Right hindlimb (tissue), 1 donor: ENCODE data around the gene IST1.
"Not testable (repeated sequence)": the region's sequence is repeated elsewhere in the genome, so short reads cannot be mapped to it uniquely, and the experiment has no call there.

Experiments used
- DNase-seq: peaks from one replicate; pipeline ENCODE4 v3.0.0-alpha.2; 2018

The IST1 gene

DNA sequence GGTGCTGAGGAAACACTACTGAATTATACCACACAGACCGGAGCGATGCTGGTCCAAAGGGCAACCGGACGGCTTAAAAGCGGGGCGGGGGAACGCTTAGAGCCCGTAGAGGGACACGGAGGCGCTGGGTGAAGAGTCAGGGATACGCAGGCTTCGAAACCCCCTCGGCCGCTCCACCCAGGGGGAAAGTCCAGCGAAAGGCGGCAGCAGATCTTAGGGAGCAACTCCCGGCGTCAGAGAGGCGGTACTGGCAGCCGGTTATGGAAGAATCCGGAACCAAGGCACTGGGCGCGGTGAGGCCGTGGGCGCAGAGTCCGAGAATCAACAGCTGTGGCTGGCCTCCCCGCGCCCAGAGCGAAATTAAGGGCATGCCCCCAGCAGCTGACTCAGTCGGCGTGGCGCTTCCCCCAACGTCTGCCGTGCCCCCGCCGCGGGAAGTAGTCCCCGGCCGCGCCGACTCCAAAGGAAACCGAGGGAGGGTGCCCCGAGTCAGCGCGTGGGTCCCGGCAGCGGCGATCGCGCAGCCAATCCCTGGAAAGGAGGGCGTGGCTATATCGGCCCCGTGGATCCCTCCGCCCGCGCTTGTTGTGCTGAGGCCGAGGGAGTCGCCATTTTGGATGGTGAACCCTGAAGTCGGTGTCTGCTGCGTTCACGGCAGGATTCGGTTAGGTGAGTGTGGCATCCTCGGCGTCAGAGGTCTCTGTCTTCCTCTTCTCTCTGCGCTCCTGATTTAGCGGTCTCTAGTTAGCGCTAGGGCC, at the start of gene IST1:
TSS of gene IST1 (plus strand) at position 611 of the 758 bp plus-strand sequence. CDS start 20,110 bp downstream, outside the sequence.
- DNase-seq, result peak; percentile 98

DNA sequence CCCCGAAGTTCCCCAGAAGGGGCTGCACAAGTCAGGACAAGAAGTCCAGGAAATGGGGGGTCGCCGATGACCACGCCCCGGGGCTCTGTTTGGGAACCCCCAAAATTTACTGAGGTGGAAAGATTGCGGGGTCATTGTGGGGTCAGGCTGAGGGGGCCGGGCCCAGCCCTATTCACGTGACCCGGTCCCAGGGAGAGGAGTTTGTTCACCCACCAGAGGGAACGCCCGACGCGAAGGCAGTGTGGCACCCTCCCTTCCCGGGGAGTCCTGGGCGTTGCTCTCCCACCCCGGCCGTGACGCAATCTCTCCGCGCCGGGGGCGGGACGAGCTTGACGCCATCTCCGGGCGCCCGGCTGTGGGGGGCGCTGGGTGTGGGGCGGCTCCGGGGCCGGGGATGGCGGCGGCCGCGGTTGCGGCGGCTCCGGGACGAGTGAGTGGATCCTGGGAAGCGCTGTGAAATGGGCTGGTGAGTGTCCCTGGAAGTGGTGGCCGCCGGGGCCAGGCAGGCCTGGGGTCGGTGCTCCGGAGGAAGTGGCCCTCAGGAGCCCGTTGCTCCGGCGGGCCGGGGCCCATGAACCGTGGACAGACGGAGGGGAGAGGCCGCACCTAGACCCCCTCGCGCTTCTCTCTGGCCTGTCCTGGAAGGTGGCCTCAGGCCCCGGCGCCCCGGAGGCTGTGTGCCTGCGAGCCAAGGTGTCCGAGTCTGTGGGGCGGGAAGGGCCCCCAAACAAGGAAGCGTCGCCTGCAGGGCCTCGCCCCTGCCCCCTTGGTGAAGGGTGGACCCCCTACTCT, 49.5 kb upstream of the IST1 start, which contains the start of gene ATXN1L:
TSS of gene ATXN1L (plus strand) at position 338 of the 792 bp plus-strand sequence. CDS start 3,765 bp downstream, outside the sequence.
- peak; percentile 94 for DNase-seq

DNA sequence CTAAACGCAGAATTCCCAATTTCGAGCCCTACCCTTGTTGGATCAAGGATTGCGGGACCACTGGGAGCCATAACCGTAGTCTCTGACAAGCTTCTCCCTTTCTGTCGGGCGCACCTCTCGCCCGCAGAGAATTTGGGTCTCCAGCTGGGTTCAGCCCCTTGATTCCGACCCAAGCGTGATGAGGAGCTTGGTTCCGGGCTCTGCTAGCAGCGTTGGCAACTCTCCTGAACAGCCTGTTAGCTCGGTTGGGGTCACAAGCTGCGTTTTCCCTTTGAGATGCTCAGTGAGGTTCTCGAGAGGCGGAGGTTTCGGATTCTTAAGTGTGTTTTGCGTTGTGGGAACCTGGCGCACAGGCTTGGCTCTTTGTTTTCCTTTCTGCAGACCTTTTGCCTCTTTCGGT, 48.9 kb upstream of the IST1 start:
- DNase-seq, result no peak

- no peak for DNase-seq
Observed at GRCh38 chr16:71847096-71847495, 48.2 kb upstream of the IST1 start.

DNA sequence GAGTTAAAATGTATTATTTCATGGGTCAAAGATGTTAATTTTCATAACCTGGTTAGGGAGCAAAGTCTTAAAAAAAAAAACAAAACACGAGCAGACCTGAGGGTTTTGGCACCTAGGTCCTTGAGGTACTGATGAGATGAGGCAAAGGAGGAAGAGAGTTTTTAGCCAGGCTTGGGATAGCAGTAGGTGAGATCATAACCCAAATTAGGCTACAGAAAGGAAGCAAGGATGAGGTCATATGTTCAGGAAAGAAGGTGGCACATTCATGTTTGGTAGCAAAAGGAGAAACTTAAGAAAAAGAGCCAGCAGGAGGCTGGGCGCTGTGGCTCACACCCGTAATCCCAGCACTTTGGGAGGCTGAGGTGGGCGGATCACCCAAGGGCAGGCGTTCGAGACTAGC, 46.7 kb upstream of the IST1 start:
- DNase-seq, result no peak

DNA sequence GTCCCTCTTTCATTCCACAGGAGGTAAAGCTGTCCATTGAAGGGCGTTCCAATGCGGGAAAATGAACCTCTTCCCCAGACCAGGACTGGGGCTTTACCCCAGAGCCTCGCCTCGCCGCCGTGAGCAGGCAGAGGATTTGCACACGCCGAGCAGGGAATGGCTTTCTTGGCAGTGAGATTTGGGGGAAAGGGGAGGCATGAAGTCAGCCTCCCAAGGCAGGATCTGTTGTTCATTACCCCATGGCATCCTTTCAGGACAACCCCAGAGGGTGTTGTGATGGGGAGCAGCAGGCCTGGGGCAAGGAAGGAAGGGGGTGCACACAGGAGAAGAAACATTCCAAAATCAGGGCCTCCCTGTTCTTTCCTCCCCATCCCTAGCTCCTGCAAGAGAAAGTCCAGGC, 43.6 kb upstream of the IST1 start:
- no peak for DNase-seq

DNA sequence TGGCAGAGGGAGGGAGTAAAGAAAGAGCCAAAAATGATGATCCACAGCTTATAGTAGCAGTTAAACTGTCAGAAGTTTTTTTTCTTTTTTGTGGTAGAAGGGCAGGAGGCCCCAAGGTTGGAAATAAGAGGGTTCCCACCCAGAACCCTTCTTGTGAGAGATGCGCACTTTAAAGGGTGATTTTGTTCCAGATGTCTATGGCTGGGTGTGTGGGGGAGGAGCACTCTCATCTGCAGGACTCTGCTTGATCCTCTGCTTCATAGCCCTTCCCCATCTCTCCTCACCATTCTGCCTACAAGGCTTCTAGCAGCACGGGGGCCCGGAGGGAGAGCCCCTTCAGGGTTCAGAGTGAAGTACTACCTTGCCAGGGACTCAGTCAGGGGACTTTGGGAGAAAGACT, 43.2 kb upstream of the IST1 start:
- DNase-seq, result no peak

DNA sequence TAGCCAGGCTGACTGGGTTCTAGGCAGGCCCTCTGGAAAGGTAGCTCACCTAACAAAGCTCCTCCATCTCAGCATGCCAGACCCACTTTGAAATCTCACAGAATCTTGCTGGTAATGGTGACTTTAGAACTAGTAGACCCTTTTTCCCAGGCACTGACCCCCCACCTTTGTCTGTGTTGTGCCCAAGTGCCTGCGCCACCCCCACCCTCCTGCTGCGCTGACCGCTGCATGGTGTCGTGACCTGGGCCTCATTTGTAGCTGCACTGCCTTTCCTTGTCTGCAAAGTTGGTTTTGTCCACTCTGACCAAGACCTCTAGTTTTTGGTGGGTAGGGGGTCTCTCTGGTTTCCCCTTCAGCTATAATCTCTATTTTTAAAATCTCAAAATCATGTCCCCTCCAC, 42.8 kb upstream of the IST1 start:
- DNase-seq, result no peak

DNA sequence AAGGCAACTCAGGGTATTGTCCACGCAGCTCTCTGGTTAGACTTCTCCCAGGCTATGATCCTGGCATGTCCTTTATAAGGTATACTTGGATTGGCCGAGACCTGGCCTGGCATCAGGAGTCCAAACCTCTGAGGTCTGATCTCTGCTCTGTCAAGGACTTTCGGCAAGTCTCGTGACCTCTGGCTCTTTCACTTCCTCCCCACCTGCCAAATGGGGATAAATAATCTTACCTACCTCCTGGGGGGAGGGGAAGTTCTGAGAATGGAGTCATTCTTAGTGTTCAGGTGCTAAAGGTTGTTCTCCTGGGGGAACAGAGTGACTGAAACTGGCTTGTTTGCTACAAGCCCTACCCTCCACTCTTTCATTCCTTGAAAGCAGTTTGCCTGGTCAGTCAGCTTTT, 41.9 kb upstream of the IST1 start:
- DNase-seq, result no peak

DNA sequence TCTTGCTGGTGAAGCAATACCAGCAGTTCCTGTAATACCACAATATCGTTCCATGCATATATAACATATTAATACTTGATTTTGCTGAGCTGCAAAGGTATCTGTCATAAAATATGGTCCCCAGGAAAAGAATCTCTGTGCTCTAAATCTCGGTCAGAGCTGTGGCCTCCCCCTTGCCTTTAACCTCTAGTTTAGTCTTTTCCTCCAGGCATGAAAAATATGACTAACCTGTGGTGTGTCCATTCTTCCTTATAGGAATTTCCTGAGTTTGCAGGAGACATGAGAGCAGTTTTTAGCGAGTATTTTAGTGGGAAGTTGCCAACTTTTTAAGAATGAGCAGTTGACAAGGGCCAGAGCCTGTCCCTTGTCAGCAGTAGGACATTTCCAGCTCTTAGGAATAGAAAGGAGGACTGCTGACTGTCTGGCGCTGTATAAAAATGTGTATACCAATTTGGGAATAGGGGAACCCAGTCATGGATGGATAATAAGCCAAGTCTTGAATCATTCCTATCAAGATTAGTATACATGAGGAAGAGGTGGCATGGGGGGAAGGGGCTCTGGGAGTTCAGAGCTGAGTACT, 40.9 kb upstream of the IST1 start:
- DNase-seq, result no peak

DNA sequence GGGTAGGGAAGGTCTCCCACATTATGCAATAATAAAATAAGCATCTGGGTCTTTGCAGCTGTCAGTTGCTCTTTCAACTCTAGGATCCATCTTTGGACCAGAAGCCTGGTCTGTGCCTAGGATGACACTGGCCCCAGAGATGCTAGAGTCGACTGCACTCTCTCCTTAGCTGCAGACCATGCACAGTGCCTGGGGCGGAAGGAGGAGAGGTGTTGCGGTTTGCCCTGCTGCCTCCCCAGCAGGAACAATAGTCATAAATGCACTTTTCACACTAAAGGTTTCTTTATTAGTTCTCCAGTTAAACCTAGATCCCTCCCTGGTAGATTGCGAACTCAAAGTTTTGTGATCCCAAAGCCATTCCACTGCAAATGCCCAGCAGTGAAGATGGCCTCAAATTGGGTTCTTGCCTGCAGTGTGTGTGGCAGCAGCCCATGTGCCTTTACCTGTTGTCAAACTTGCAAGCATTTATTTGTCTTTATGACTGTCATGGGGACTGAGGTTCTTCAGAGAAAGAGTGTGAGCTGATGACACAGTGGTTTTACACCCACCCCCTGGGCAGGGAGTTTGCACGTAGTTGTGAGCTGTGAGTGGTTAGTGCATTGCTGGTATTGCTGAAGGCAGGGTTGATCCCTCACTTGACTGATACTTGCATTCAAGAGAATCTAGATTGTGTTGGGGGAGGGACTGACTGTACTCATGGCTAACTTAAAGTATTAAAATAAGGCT, 39.2 kb upstream of the IST1 start:
- DNase-seq, result no peak

DNA sequence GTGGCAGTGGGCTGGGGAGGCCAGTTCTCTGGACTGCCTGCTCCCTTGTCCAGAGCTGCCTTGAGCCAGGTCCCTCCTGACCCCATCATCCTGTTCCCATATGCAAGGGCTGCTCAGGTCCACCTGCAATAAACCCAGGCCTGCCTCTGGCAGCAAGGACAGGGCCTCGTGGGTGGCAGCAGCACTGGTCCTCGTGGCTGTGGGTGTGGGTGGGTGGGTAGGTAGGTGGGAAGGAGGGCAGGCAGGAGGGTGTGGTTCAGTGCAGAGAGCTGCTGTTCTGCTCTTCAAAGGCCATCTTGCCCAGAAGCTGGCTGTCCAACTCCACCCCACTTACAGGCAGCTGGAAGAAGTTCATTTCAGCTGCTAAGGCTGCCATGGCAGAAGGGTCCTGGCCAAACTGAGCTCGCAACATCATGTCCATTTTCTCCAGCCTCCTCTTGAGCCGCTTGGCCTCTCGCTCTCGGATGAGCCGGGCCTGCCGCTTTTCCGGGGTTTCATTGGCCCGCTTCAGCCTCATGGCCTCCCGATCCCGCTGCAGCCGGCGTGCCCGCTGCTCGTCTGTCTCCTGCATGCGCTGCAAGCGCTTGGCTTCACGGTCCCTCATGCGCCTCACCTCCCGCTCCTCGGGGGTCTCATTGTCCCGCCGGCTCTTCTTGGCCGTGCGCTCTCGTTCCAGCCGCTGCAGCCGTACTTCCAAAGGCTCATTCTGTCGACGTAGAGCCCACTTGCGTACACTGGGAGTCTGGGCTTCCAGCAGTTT, 35.4 kb upstream of the IST1 start:
- no peak for DNase-seq

DNA sequence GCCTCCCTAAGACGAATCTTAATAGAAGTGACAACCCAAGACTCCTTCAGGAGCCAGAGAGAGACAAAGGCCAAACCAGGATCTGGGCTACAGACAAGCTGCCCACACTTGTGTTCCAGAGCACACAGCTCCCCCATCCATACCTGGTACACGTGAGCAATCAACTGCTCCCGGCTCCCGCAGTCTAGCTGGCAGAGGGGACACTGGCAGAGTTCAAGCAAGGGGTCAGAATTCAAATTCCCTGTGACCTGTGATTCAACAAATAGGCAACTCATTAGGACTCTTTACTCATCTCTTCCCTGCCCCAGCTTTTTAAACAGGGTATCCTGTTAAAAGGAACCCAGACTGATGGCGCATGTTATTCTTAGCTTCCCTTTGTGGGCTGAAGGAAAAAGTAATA, 31.3 kb upstream of the IST1 start:
- no peak for DNase-seq

GRCh38 chr16:71865173-71865863, 30.0 kb upstream of the IST1 start:
- no peak for DNase-seq

DNA sequence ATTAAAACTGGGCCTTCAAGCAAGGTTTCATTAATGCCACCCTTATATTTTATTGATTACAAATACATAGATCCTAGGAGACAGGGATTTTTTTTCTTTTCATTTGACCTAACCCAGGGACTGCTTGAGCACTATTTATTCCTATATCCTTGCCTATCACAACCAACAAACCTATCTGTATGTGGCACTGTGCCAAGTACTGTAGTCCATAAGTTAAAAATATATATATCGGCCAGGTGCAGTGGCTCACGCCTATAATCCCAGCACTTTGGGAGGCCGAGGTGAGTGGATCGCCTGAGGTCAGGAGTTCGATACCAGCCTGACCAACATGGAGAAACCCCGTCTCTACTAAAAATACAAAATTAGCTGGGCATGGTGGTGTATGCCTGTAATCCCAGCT, 28.2 kb upstream of the IST1 start:
- DNase-seq, result not testable (repeated sequence)

DNA sequence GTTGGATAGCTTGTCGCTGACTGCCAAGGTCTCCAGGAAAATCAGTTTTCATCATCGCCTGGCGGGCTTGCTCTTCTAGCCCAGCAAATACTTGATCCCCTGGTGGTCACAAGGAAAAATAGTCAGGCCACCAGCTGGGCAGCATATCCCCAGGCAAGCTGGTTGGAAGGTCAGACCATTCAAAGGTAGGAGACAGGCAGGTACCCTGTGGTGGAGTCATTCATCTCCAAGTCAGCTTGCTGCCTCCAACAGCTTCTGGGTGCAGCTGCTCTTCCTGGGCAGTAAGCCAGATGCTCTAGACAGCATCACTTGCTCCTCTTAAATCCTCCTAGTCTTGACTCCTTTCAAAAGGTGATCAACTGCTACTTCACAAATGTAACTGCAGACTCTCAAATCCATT, 27.4 kb upstream of the IST1 start:
- no peak for DNase-seq

DNA sequence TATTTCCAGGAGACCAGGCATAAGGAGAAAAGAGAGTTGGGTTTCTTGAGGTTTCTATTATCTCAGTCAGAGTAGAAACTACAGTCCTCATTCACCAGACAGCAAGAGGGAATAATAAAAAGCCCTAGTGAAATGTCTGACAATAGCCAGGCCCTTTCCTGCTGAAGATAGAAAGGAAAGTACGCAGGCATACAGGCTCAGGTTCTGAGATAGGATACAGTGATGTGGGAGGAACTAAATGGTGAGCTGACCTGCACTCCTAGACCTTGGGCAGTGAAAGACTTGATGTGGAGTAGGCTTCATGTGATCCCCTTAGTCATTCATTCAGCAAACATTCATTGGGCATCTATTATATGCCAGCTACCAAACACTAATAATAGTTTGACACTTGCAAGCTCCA, 26.2 kb upstream of the IST1 start:
- DNase-seq, result no peak

DNA sequence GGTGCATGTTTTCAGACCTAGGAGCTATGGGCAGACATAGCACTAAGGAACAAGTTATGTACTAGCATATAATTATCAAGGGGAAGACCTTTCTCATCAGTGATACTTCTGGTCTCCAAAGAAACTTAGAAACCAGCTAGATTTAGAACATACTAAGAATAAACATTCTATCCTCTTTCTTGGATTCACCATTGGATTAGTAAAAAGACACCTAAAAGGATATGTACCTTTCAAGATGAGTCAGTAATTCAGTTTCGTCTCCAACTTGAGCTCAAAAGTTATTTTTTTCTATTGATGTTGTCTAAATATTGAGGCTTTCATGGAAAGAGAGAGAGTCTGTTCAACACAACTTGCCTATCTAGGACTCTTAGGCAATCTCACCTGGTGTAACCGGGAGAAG, 24.5 kb upstream of the IST1 start:
- DNase-seq, result no peak

DNA sequence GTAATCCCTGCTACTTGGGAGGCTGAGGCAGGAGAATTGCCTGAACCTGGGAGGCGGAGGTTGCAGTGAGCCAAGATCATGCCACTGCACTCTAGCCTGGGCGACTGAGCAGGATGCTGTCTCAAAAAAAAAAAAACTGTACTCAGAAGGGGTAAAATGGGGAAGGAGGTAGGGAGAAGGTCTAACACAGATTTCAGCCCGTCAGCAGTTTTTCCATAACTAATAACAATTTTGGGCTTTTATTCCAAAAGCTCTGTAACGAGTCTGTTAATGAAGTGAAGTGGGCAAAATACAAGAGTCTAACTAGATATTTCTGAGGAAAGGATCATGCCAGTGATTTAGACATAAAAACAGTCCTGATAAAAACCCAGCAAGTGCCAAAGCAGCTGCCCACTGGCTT, 22.1 kb upstream of the IST1 start:
- DNase-seq, result no peak

DNA sequence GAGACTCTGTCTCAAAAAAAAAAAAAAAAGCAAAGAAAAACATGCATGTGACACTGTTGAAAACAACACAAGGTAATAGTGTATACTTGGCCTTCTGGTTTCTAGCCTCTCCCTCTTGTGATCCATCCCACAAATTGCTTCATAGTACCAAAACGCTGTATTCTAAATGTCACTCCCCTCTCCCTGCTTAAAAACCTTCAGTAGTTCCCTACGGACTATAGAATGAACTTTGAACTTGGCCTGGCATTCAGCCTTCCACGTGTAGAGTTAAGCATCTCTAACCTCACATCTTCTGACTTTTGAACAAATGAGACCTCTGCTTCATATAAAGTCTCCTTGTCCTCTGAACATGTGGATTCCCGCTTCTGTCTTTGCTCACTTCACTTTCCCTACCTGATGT, 16.4 kb upstream of the IST1 start:
- no peak for DNase-seq

GRCh38 chr16:71880176-71880575, 15.2 kb upstream of the IST1 start:
- DNase-seq, result no peak
